Ammon's horn (tissue), 1 donor: ENCODE results near the gene IRF9.
A peak's percentile ranks its signal among the peaks of the same experiment; 100 is the strongest.

ENCODE experiments used
- DNase-seq: peaks from one replicate; pipeline ENCODE4 v3.0.0-alpha.2; 2016; ENCODE audit warnings: low spot score

IRF9 gene, protein sequence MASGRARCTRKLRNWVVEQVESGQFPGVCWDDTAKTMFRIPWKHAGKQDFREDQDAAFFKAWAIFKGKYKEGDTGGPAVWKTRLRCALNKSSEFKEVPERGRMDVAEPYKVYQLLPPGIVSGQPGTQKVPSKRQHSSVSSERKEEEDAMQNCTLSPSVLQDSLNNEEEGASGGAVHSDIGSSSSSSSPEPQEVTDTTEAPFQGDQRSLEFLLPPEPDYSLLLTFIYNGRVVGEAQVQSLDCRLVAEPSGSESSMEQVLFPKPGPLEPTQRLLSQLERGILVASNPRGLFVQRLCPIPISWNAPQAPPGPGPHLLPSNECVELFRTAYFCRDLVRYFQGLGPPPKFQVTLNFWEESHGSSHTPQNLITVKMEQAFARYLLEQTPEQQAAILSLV

GRCh38 chr14:24160850-24161804, at the start of gene IRF9:
IRF9 (plus strand) TSS chr14:24161265; CDS start chr14:24162145, 880 bp downstream.
- DNase-seq, result peak; percentile 96

GRCh38 chr14:24113379-24113800, 47.7 kb upstream of the IRF9 start:
- DNase-seq, result no peak

DNA sequence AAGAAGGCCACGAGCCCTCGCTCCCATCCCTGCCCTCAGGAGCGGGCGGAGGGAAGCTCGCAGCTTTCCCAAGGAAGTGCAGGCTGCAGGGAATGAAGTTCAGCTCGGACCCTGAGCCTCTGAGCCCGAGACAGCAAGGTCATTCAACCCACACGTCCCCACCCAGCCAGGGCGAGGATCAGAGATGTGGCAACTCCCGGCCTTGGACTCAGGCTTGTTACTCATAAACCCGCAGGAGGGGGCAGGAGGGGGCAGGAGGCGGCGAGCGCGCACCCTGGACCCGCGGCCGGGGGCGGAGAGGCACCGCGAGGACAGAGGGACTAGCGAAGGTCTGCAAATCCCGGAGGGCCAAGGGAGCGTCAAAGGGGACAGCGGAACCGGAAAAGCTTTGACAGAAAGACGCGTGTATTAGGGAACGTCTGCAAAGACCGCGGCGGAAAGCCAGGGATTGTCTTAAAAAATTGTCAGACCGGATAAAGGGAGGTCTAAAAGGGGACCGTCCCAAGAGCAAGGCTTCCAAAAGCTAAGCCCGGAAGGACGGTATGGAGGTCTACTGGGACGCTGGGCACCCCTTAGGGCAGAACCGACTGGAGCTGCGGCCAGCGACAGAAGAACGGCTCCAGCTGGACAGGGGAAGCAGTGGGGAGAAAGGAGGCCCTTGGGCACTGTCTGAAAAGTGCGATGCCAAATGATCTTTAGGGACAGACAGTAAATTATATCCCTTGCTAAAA, 47.1 kb upstream of the IRF9 start:
- peak; percentile 89 for DNase-seq

GRCh38 chr14:24114532-24115421, 46.3 kb upstream of the IRF9 start, which contains the start of the genes DCAF11 and NRL:
DCAF11 (plus strand) TSS chr14:24114777; CDS start chr14:24115595, 818 bp downstream.
NRL (minus strand) TSS chr14:24114949; CDS start chr14:24082848, 32,101 bp downstream.
- DNase-seq, result peak; percentile 100

DNA sequence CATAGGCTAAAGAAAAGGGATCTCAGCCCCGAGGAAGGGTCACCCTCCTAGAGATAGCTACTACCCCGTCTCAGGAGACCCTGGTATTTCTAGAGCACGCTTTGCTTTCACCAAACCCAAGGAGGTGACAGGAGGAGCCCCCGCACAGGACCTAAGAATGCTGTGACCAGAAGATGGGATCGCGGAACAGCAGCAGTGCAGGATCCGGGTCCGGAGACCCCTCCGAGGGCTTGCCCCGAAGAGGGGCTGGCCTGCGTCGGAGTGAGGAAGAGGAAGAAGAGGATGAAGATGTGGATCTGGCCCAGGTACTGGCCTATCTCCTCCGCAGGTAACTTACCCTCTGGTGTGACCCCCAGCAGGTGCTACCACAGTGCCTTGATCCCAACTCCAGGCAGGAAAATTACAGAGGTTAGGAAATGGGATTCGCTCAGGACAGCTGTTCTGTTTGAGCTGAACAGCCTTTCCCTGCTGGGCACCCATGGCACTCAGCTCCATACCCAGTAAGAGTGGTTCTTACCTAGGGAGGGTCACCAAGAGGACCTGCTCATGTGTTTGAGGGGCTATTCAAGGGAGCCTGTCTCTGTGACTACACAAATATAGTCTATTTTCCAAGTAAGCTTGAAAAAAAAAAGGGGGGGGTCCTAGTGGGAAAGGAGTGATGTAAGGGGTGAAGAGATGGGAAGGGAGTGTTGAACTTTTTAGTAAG, 45.5 kb upstream of the IRF9 start:
- DNase-seq, result no peak

- no peak for DNase-seq
Measured at GRCh38 chr14:24116128-24116814, 44.8 kb upstream of the IRF9 start.

DNA sequence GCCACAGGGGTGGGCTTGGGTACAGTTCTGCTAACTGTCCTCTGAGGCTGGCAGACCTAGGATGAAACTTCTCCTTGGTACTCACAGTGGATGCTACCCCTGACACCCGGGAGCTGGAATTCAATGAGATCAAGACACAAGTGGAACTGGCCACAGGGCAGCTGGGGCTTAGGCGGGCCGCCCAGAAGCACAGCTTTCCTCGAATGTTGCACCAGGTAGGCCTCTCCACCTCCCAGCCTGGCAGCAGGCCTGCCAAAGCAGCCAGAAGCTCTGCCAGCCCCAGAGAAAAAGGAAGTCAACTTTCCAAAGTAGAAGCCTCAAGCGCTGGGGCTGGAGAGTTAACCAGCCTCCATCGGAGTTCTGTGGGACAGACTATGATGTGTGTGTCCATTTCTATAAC, 43.9 kb upstream of the IRF9 start:
- DNase-seq, result no peak

DNA sequence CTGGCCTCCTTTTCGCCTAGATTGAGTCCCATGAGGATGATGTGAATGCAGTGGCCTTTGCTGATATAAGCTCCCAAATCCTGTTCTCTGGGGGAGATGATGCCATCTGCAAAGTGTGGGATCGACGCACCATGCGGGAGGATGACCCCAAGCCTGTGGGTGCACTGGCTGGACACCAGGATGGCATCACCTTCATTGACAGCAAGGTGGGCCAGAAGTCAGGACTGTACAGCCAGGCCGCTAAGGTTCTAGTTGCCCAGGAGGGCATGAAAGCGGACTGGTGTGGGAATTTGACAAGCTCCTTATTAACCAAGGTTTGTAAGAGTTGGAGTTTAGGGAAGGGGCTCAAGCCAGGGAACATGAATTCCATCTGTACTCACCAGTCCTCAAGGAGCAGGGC, 41.4 kb upstream of the IRF9 start:
- no peak for DNase-seq

- no peak for DNase-seq
Measured at GRCh38 chr14:24121210-24121609, 39.9 kb upstream of the IRF9 start.

DNA sequence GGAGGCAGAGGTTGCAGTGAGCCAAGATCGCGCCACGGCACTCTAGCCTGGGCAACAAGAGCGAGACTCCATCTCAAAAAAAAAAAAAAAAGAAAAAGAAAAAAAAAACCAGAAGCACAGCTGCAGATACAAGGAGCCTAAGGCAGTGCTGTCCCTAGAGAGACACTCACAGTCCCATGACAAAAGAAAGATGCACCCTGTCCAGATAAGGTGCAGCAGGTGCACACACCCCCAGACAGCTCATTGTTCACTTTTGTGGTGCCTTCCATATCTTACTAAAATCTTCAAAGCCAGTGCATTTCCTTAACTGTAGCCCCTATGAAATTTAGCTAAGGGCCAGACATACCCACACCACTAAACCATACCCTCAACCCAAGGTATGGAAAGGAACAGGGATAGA, 38.6 kb upstream of the IRF9 start:
- DNase-seq, result no peak

DNA sequence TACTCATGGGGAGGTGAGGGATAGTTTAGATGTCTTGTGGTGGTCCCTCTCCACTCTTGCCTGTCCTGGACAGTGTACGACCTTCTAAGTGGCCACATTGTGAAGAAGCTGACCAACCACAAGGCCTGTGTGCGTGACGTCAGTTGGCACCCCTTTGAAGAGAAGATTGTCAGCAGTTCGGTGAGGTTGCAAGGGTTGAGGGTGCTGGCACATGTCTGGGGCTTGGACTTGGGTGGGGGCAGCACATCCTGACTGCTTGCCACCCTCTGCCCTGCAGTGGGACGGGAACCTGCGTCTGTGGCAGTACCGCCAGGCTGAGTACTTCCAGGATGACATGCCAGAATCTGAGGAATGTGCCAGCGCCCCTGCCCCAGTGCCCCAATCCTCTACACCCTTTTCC, 38.2 kb upstream of the IRF9 start:
- DNase-seq, result no peak

DNA sequence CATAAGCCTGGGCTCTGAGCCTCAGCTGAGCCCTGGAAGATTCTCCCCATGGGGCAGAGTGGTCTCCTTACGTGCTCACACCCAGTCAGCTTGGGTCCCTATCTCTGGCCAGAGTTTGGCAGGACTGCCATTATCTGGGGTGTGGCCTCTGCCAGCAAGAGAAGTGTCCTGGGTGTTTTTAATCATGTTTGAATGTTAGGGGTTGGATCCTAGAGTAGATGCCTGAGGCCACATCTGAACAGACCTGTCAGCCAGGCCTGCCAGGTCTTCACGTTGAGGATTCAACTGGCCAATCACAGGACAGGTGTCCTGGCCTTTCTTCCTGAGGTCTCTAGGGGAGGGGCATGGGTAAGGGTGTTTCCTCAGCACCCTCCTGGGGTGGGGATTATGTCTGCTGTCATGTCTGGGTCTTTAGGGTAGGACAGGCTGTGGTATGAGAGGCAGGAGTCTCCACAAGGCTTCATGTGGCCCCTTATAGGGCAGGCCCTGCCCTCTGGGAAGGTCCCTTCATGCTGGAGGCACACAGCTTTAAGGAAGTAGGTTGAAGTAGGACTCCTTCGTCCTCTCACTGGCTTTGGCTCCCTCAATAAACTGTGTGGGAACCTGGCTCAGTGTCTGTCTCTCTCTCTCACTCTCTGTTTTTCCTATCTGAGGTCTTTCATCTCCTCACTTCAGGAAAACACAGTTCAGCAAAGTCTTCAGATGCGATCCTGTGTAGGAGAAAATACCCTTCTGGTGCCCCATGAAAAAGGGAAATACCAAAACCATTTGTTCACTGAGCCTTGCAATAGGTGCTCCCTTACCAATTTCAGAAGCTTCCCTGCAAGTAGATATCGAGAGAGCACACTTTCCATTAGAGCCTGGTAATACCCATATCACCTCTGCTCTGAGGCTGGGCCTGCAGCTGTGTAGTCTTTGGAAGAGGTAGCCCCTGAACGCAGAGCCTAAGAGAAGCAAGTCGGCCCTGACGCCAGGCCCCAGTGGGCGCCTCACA, 37.3 kb upstream of the IRF9 start:
- no peak for DNase-seq

GRCh38 chr14:24126939-24127338, 34.1 kb upstream of the IRF9 start:
- DNase-seq, result no peak

- DNase-seq, result no peak
Measured at GRCh38 chr14:24127673-24128072, 33.4 kb upstream of the IRF9 start.

GRCh38 chr14:24129410-24129998, 31.6 kb upstream of the IRF9 start:
- no peak for DNase-seq

DNA sequence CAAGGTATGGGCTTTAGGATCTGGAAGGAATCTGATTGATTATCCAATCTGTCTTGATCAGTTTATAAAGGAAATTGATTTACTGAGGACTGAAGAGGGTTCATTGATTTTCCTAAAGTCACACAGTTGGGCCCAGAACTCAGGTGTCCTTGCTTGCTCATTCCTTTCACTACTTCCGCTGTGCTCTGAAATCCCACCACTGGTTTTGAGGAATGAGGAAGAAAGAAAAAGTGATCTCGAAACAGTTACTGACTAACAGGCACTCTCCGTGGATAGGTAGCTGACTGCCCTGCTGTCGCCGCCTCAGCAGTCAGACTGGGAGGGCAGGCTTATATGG, 30.7 kb upstream of the IRF9 start, which contains the start of gene FITM1:
FITM1 (plus strand) TSS at position 280 of the 337 bp plus-strand sequence. CDS start 905 bp downstream, outside the sequence.
- DNase-seq, result no peak

- no peak for DNase-seq
Measured at GRCh38 chr14:24130717-24131548, 30.1 kb upstream of the IRF9 start.
